Activated CD4-positive, alpha-beta memory T cell treated with anti-CD3 and anti-CD28 coated beads for 36 hours (primary cell): ENCODE measurements around the gene CCL20. TPM values are rescaled to one million over a fixed set of nuclear protein-coding genes. Genes with fewer than 3 reads are reported as not detected.
"Not testable (repeated sequence)": the region's sequence is repeated elsewhere in the genome, so short reads cannot be mapped to it uniquely, and the experiment has no call there.

ENCODE experiments used
- CTCF ChIA-PET: fragments of 350-600 bp; sonication (Branson Sonifier 250); formaldehyde crosslinking; loops from one replicate; lab custom pipeline; 2021; ENCODE audit warnings: antibody characterized with exemption, inconsistent platforms; lab: Charles Lee
- POLR2A ChIA-PET: fragments of 350-600 bp; sonication (Branson Sonifier 250); formaldehyde crosslinking; loops from one replicate; lab custom pipeline; 2021; ENCODE audit warnings: antibody characterized with exemption; lab: Charles Lee
- DNase-seq: peaks from one replicate; pipeline ENCODE4 v3.0.0-alpha.2; 2020
- H3K27ac Mint-ChIP-seq: one replicate; pipeline ENCODE4 v1.8.0; 2021; ENCODE audit warnings: mixed read lengths
- H3K27me3 Mint-ChIP-seq: one replicate; pipeline ENCODE4 v1.8.0; 2021; ENCODE audit warnings: mixed read lengths
- H3K36me3 Mint-ChIP-seq: one replicate; pipeline ENCODE4 v1.8.0; 2021; ENCODE audit warnings: mixed read lengths
- H3K4me1 Mint-ChIP-seq: one replicate; pipeline ENCODE4 v1.8.0; 2021; ENCODE audit warnings: low read depth, mixed read lengths
- H3K4me3 Mint-ChIP-seq: one replicate; pipeline ENCODE4 v1.8.0; 2021; ENCODE audit warnings: mild to moderate bottlenecking, mixed read lengths
- H3K9me3 Mint-ChIP-seq: one replicate; pipeline ENCODE4 v1.8.0; 2021; ENCODE audit warnings: mixed read lengths
- intact Hi-C: fragments of 100-400 bp; cut with micrococcal nuclease; formaldehyde crosslinking; loops from one replicate; pipeline ENCODE4 v1.15.1; 2023
- total RNA-seq, 2 experiments: library from RNA; stranded (reverse); gene quantifications; one replicate each; pipeline ENCODE4 v1.2.3, GENCODE V29; 2021

The CCL20 gene
- total RNA-seq, 2 experiments from 2014 or later: 72.0 to 74.7 TPM

GRCh38 chr2:227834916-227835650 lies 21.4 kb downstream of the CCL20 start:
- Mint-ChIP-seq H3K36me3 (no peaks in the 10 kb centered on the region), H3K27ac (no peak overlapping the region), H3K4me3 (no peak overlapping the region), H3K4me1 (peaks cover 3% of the 10 kb centered on the region), H3K27me3 (peaks cover 2% of the 10 kb centered on the region), H3K9me3 (no peaks in the 10 kb centered on the region)
- intact Hi-C loops: no loop called here
- ChIA-PET POLR2A (no interaction called here), CTCF (no interaction called here)
- no peak for DNase-seq

GRCh38 chr2:227839339-227840129 lies 25.9 kb downstream of the CCL20 start:
- CTCF ChIA-PET: interaction anchor here (3.4 kb wide), 1 partner anchor 23 kb away, joined by 11 read pairs; no protein-coding TSS in a partner anchor
- H3K27ac Mint-ChIP-seq, POLR2A ChIA-PET, intact Hi-C loops, H3K27me3 Mint-ChIP-seq, H3K4me3 Mint-ChIP-seq, H3K4me1 Mint-ChIP-seq, DNase-seq, H3K36me3 Mint-ChIP-seq, H3K9me3 Mint-ChIP-seq: not testable (repeated sequence)

- ChIA-PET POLR2A (interaction anchor here (0.9 to 1.5 kb wide), 3 partner anchors 27 to 33 kb away, joined by 3 to 9 read pairs (median 5); partner anchors contain the start of gene CCL20), CTCF (no interaction called here)
- H3K36me3 Mint-ChIP-seq: no peaks in the 10 kb centered on the region
- intact Hi-C loops: loop anchor here (5.0 kb wide), 1 partner anchor 40 kb away; no protein-coding TSS in a partner anchor
- no peak overlapping the region for H3K4me3 Mint-ChIP-seq
- H3K27ac Mint-ChIP-seq: peak overlapping the region; percentile 79
- no peaks in the 10 kb centered on the region for H3K9me3 Mint-ChIP-seq
- peaks cover 28% of the 10 kb centered on the region for H3K4me1 Mint-ChIP-seq
- no peaks in the 10 kb centered on the region for H3K27me3 Mint-ChIP-seq
- DNase-seq: no peak
These were observed 33.2 kb downstream of the CCL20 start for GRCh38 chr2:227846831-227847230.

GRCh38 chr2:227848146-227848545 lies 34.5 kb downstream of the CCL20 start:
- H3K9me3 Mint-ChIP-seq: no peaks in the 10 kb centered on the region
- ChIA-PET CTCF (interaction anchor here (0.6 kb wide), 1 partner anchor 43 kb away, joined by 3 read pairs; no protein-coding TSS in a partner anchor), POLR2A (no interaction called here)
- H3K36me3 Mint-ChIP-seq: no peaks in the 10 kb centered on the region
- peaks cover 28% of the 10 kb centered on the region for H3K4me1 Mint-ChIP-seq
- H3K27me3 Mint-ChIP-seq: no peaks in the 10 kb centered on the region
- H3K4me3 Mint-ChIP-seq: peak overlapping the region; percentile 55
- no peak for DNase-seq
- H3K27ac Mint-ChIP-seq: peak overlapping the region; percentile 70
- intact Hi-C loops: loop anchor here (1.0 to 5.0 kb wide), 4 partner anchors 15 to 65 kb away; no protein-coding TSS in a partner anchor

GRCh38 chr2:227848586-227848985 lies 34.9 kb downstream of the CCL20 start:
- peak overlapping the region; percentile 55 for H3K4me3 Mint-ChIP-seq

GRCh38 chr2:227849906-227850305 lies 36.3 kb downstream of the CCL20 start:
- no peak for DNase-seq
- Mint-ChIP-seq H3K27me3 (no peaks in the 10 kb centered on the region), H3K27ac (peak overlapping the region; percentile 84), H3K4me3 (peak overlapping the region; percentile 40), H3K4me1 (peaks cover 28% of the 10 kb centered on the region), H3K36me3 (no peaks in the 10 kb centered on the region), H3K9me3 (no peaks in the 10 kb centered on the region)
- POLR2A ChIA-PET: no interaction called here
- CTCF ChIA-PET: no interaction called here
- intact Hi-C loops: loop anchor here (2.0 to 5.0 kb wide), 2 partner anchors 13 to 43 kb away; no protein-coding TSS in a partner anchor

More at GRCh38 chr2:227848586-227848985, 34.9 kb downstream of the CCL20 start:
- Mint-ChIP-seq H3K27ac (peak overlapping the region; percentile 84), H3K27me3 (no peaks in the 10 kb centered on the region), H3K9me3 (no peaks in the 10 kb centered on the region), H3K4me1 (peaks cover 28% of the 10 kb centered on the region), H3K36me3 (no peaks in the 10 kb centered on the region)
- ChIA-PET POLR2A (no interaction called here), CTCF (no interaction called here)
- DNase-seq: peak; percentile 31
- intact Hi-C loops: loop anchor here (1.0 to 5.0 kb wide), 4 partner anchors 14 to 65 kb away; no protein-coding TSS in a partner anchor

GRCh38 chr2:227853204-227853629 lies 39.6 kb downstream of the CCL20 start:
- intact Hi-C loops: no loop called here
- no peak for DNase-seq
- Mint-ChIP-seq H3K27ac (no peak overlapping the region), H3K36me3 (no peaks in the 10 kb centered on the region), H3K9me3 (no peaks in the 10 kb centered on the region), H3K27me3 (no peaks in the 10 kb centered on the region), H3K4me1 (peaks cover 15% of the 10 kb centered on the region), H3K4me3 (no peak overlapping the region)
- POLR2A ChIA-PET: no interaction called here
- CTCF ChIA-PET: interaction anchor here (1.7 kb wide), 1 partner anchor 9 kb away, joined by 6 read pairs; no protein-coding TSS in a partner anchor

GRCh38 chr2:227853765-227854271 lies 40.2 kb downstream of the CCL20 start:
- no peaks in the 10 kb centered on the region for H3K9me3 Mint-ChIP-seq
- ChIA-PET CTCF (interaction anchor here (1.7 kb wide), 1 partner anchor 8 kb away, joined by 6 read pairs; no protein-coding TSS in a partner anchor), POLR2A (no interaction called here)

GRCh38 chr2:227855440-227855839 lies 41.8 kb downstream of the CCL20 start:
- no peak overlapping the region for H3K4me3 Mint-ChIP-seq
- no peaks in the 10 kb centered on the region for H3K27me3 Mint-ChIP-seq

More at GRCh38 chr2:227853765-227854271, 40.2 kb downstream of the CCL20 start:
- H3K27me3 Mint-ChIP-seq: no peaks in the 10 kb centered on the region
- no peak overlapping the region for H3K4me3 Mint-ChIP-seq
- no peak for DNase-seq
- intact Hi-C loops: no loop called here
- no peaks in the 10 kb centered on the region for H3K36me3 Mint-ChIP-seq
- no peak overlapping the region for H3K27ac Mint-ChIP-seq
- H3K4me1 Mint-ChIP-seq: peaks cover 10% of the 10 kb centered on the region

GRCh38 chr2:227856697-227857096 lies 43.1 kb downstream of the CCL20 start:
- Mint-ChIP-seq H3K27ac (no peak overlapping the region), H3K27me3 (no peaks in the 10 kb centered on the region), H3K4me1 (no peaks in the 10 kb centered on the region), H3K9me3 (no peaks in the 10 kb centered on the region), H3K36me3 (no peaks in the 10 kb centered on the region), H3K4me3 (no peak overlapping the region)
- POLR2A ChIA-PET: interaction anchor here (0.6 kb wide), 1 partner anchor 42 kb away, joined by 7 read pairs; no protein-coding TSS in a partner anchor
- CTCF ChIA-PET: interaction anchor here (1.2 to 1.5 kb wide), 2 partner anchors 91 to 199 kb away, joined by 5 read pairs; no protein-coding TSS in a partner anchor
- intact Hi-C loops: no loop called here
- DNase-seq: no peak

More at GRCh38 chr2:227855440-227855839, 41.8 kb downstream of the CCL20 start:
- H3K27ac Mint-ChIP-seq: no peak overlapping the region
- POLR2A ChIA-PET: no interaction called here
- intact Hi-C loops: no loop called here
- H3K9me3 Mint-ChIP-seq: no peaks in the 10 kb centered on the region
- CTCF ChIA-PET: no interaction called here
- H3K4me1 Mint-ChIP-seq: peaks cover 4% of the 10 kb centered on the region
- no peaks in the 10 kb centered on the region for H3K36me3 Mint-ChIP-seq
- DNase-seq: no peak

GRCh38 chr2:227860221-227860641 lies 46.6 kb downstream of the CCL20 start:
- no peaks in the 10 kb centered on the region for H3K4me1 Mint-ChIP-seq
- no peaks in the 10 kb centered on the region for H3K9me3 Mint-ChIP-seq
- H3K4me3 Mint-ChIP-seq: no peak overlapping the region
- no peak for DNase-seq
- POLR2A ChIA-PET: no interaction called here
- H3K27ac Mint-ChIP-seq: no peak overlapping the region
- H3K27me3 Mint-ChIP-seq: no peaks in the 10 kb centered on the region
- CTCF ChIA-PET: interaction anchor here (0.9 to 4.8 kb wide), 10 partner anchors 13 to 622 kb away, joined by 3 to 56 read pairs (median 4); partner anchors contain the start of gene DAW1
- no peaks in the 10 kb centered on the region for H3K36me3 Mint-ChIP-seq
- intact Hi-C loops: no loop called here
